Transverse colon (tissue), 4 donors: Measurements from ENCODE around the gene FBXO30. TPM values are rescaled to one million over a fixed set of nuclear protein-coding genes. Genes with fewer than 3 reads are reported as not detected.
A peak's percentile ranks its signal among the peaks of the same experiment; 100 is the strongest.

Source experiments
- DNase-seq: peaks from one replicate; pipeline ENCODE4 v3.0.0-alpha.2; 2019
- H3K27ac ChIP-seq, 4 donors: fragments of 200-600 bp; sonication (generic); 2 replicates each; pipeline ENCODE4 v1.5.1; 2016 to 2018; ENCODE audit warnings: inconsistent platforms in 4 of 4
- H3K27me3 ChIP-seq: fragments of 200-600 bp; sonication (generic); 2 replicates; pipeline ENCODE4 v1.5.1; 2017; ENCODE audit warnings: inconsistent platforms
- H3K36me3 ChIP-seq, 4 donors: fragments of 200-600 bp; sonication (generic); 2 replicates each; pipeline ENCODE4 v1.5.1; 2017 to 2019; ENCODE audit warnings: inconsistent platforms in 4 of 4
- H3K4me1 ChIP-seq, 4 donors: fragments of 200-600 bp; sonication (generic); 2 replicates each; pipeline ENCODE4 v1.5.1; 2017 to 2020; ENCODE audit warnings: inconsistent platforms in 4 of 4
- H3K4me3 ChIP-seq, 4 donors: fragments of 200-600 bp; sonication (generic); 1 replicate in 1 of 4; 2 replicates in 3 of 4; pipeline versions ENCODE4 v1.5.1 to v1.6.1; 2017 to 2019; ENCODE audit warnings: inconsistent platforms in 4 of 4
- H3K9me3 ChIP-seq, 2 donors: fragments of 200-600 bp; sonication (generic); 2 replicates each; pipeline ENCODE4 v1.5.1; 2017 to 2019; ENCODE audit warnings: inconsistent platforms in 2 of 2
- CTCF ChIP-seq, 5 experiments: fragments of 200-600 bp in 3 of 5; fragments of 450-650 bp in 2 of 5; sonication (generic) in 3 of 5; IDR thresholded peaks; 1 replicate in 2 of 5; 2 replicates in 3 of 5; pipeline ENCODE4 v1.5.1; 2016 to 2017; ENCODE audit warnings: antibody characterized with exemption in 5 of 5, inconsistent platforms in 3 of 5, mild to moderate bottlenecking in 2 of 5, moderate library complexity in 1 of 5
- EP300 ChIP-seq: sonication (generic); formaldehyde crosslinking; IDR thresholded peaks from one replicate; pipeline ENCODE4 v1.6.1; 2017; ENCODE audit warnings: antibody characterized with exemption, low read depth
- POLR2A ChIP-seq: fragments of 450-650 bp; IDR thresholded peaks from one replicate; pipeline ENCODE4 v1.6.1; 2016; ENCODE audit warnings: antibody characterized with exemption, mild to moderate bottlenecking, moderate library complexity
- POLR2AphosphoS5 ChIP-seq, 3 donors: sonication (generic); formaldehyde crosslinking; IDR thresholded peaks; one replicate each; pipeline ENCODE4 v1.6.1; 2016; ENCODE audit warnings: antibody characterized with exemption in 3 of 3
- WGBS, 2 donors: methylation state at CpG; one replicate each; pipeline ENCODE4 v1.1.5; 2018; ENCODE audit warnings: low coverage in 1 of 2; 5-methylcytosine and 5-hydroxymethylcytosine counted together
- in situ Hi-C, 4 donors: fragments of 200-750 bp; cut with MboI; loops; one replicate each; pipeline versions ENCODE4 v1.15.0 to v1.15.1; 2017; ENCODE audit warnings: low sequenced_read_pairs in 3 of 4, low pct_ligation_motif_present in 1 of 4, low pct_unique_long_range_greater_than_20kb in 1 of 4
- intact Hi-C: fragments of 100-400 bp; cut with DNase I; formaldehyde crosslinking; loops from one replicate; pipeline ENCODE4 v1.15.1; 2023; ENCODE audit warnings: low total_unique reads
- total RNA-seq, 4 donors: library from RNA; depleted of rRNA; stranded (reverse); fragments of >200 nt; gene quantifications; one replicate each; pipeline ENCODE4 v1.1.0, GENCODE V29; 2016

The FBXO30 gene
- 10 to 100 TPM in 1 of 4 donors, 1 to 10 TPM in 3; 6.0 to 13.0 (median 9.2) TPM for total RNA-seq

- Histone ChIP-seq H3K36me3 (no peaks in the 10 kb centered on the region), H3K27ac (peak within 1 kb of the TSS; percentile 95 to 99 (median 97)), H3K4me3 (peak within 1 kb of the TSS; percentile 67 to 95 (median 80)), H3K4me1 (peaks cover 0 to 46% (median 19%) of the 10 kb centered on the region in 4 donors), H3K9me3 (no peaks in the 10 kb centered on the region), H3K27me3 (no peaks in the 10 kb centered on the region)
- TF ChIP-seq EP300 (no peak), POLR2A (peak; percentile 69), CTCF (IDR thresholded peaks at IDR 0.05) (peak in 4 of 5 experiments; percentile 22 to 66 (median 52)), POLR2AphosphoS5 (IDR thresholded peaks at IDR 0.05) (peak; percentile 82 to 85 (median 84))
- in situ Hi-C loops (loop anchor here in 2 of 4 donors (10.0 to 25.0 kb wide), 2 partner anchors 80 to 148 kb away; partner anchors contain the start of genes EPM2A (in 2 of the 2) and SHPRH (in 1 of the 2)), intact Hi-C loops (loop anchor here (10.0 kb wide), 1 partner anchor 70 kb away; no protein-coding TSS in a partner anchor)
- DNase-seq, result peak; percentile 89
- 0% methylated on average over 72 of the region's 88 CpGs; no CpG with 5 or more reads in 1 of the 2 donors for WGBS, 2 donors
These were observed at the start of gene FBXO30 for GRCh38 chr6:145814501-145815308. Gene FBXO30 (minus strand): TSS chr6:145814795. CDS start chr6:145806405, 8,390 bp downstream.

- Histone ChIP-seq H3K27me3 (no peaks in the 10 kb centered on the region), H3K27ac (no peak overlapping the region), H3K4me3 (no peak overlapping the region), H3K36me3 (peaks cover 0 to 5% (median 0%) of the 10 kb centered on the region in 4 donors), H3K4me1 (peaks cover 0 to 8% (median 0%) of the 10 kb centered on the region in 4 donors), H3K9me3 (peaks cover 6 to 8% of the 10 kb centered on the region in 2 donors)
- in situ Hi-C loops, result no loop called here
- DNase-seq, result no peak
- intact Hi-C loops, result no loop called here
- TF ChIP-seq POLR2A, result no peak
- 71 to 76% methylated on average over 2 of the region's 2 CpGs for WGBS, 2 donors
These were observed 49.5 kb upstream of the FBXO30 start for GRCh38 chr6:145863988-145864616.

- peaks cover 6 to 8% of the 10 kb centered on the region in 2 donors for H3K9me3 ChIP-seq
- H3K4me3 ChIP-seq, result no peak overlapping the region
- TF ChIP-seq CTCF (IDR thresholded peaks at IDR 0.05), result no peak
- TF ChIP-seq EP300, result no peak
- TF ChIP-seq POLR2AphosphoS5 (IDR thresholded peaks at IDR 0.05), result no peak
- TF ChIP-seq POLR2A, result no peak
- in situ Hi-C loops, result no loop called here
- no peak overlapping the region for H3K27ac ChIP-seq
- no peak for DNase-seq
- peaks cover 0 to 8% (median 0%) of the 10 kb centered on the region in 4 donors for H3K4me1 ChIP-seq
- 52 to 74% methylated on average over 1 of the region's 1 CpG for WGBS, 2 donors
- intact Hi-C loops, result no loop called here
- no peaks in the 10 kb centered on the region for H3K27me3 ChIP-seq
- H3K36me3 ChIP-seq, result peaks cover 0 to 5% (median 0%) of the 10 kb centered on the region in 4 donors
These were observed 48.8 kb upstream of the FBXO30 start for GRCh38 chr6:145863366-145863765.

- in situ Hi-C loops, result no loop called here
- TF ChIP-seq CTCF (IDR thresholded peaks at IDR 0.05), result no peak
- H3K4me3 ChIP-seq, result no peak overlapping the region
- peaks cover 6 to 8% of the 10 kb centered on the region in 2 donors for H3K9me3 ChIP-seq
- intact Hi-C loops, result no loop called here
- H3K36me3 ChIP-seq, result peaks cover 0 to 5% (median 0%) of the 10 kb centered on the region in 4 donors
- DNase-seq, result no peak
- H3K4me1 ChIP-seq, result peaks cover 0 to 4% (median 0%) of the 10 kb centered on the region in 4 donors
- WGBS, 2 donors, result 78 to 97% methylated on average over 1 of the region's 1 CpG
- no peaks in the 10 kb centered on the region for H3K27me3 ChIP-seq
- H3K27ac ChIP-seq, result no peak overlapping the region
These were observed 46.0 kb upstream of the FBXO30 start for GRCh38 chr6:145860562-145860961.
